K562 (cell line): Measurements from ENCODE around the gene CARMIL1. TPM values are rescaled to one million over a fixed set of nuclear protein-coding genes. Genes with fewer than 3 reads are reported as not detected.

ENCODE experiments used
- ATAC-seq: fragments of 200-7000 bp; cut with Tn5 transposase; 3 replicates; pipeline ENCODE4 v1.9.1; 2020; ENCODE audit warnings: moderate library complexity
- BruUV-seq: library from RNA; stranded (reverse); fragments of 400-500 nt; replicated peaks from 2 replicates; lab custom pipeline; 2021; lab: Mats Ljungman, UMichigan
- CTCF ChIA-PET: fragments of 300-600 bp; formaldehyde crosslinking; extraction: SDS; loops from one replicate; lab custom pipeline; 2021; ENCODE audit warnings: low intra/inter-chr PET ratio; lab: Yijun Ruan, JAX
- POLR2A ChIA-PET: fragments of 300-600, 350-650 bp; sonication (Branson Sonifier 250); formaldehyde crosslinking; extraction: SDS; loops from one replicate; lab custom pipeline; 2021; ENCODE audit warnings: antibody characterized with exemption, inconsistent platforms; lab: Yijun Ruan, JAX
- DNase-seq, 4 experiments: peaks; one replicate each; pipeline versions ENCODE4 v3.0.0 to v3.0.0-alpha.2; 2011 to 2018; ENCODE audit warnings: low spot score in 3 of 4, mixed read lengths in 3 of 4; ENCODE audit errors: extremely low read depth in 1 of 4
- FAIRE-seq: peaks from 2 replicates; lab custom pipeline; 2011; peaks lifted over from hg19 to GRCh38; lab: Jason Lieb, UNC
- H2AFZ ChIP-seq: 2 replicates; pipeline ENCODE4 v1.6.0; 2011; ENCODE audit warnings: low read depth, low read length, control low read depth, inconsistent platforms
- H3K27ac ChIP-seq: fragments of 200-600 bp; 3 replicates; pipeline ENCODE4 v1.8.0; 2011; ENCODE audit warnings: low read depth, mild to moderate bottlenecking, control low read depth, inconsistent platforms, low read length, moderate library complexity, mixed read lengths; ENCODE audit errors: extremely low read depth
- H3K27me3 ChIP-seq, 2 experiments: fragments of 300-600 bp in 1 of 2; 2 replicates in 1 of 2; 3 replicates in 1 of 2; pipeline versions ENCODE4 v1.6.0 to v1.8.0; 2011; ENCODE audit warnings: inconsistent platforms in 2 of 2, low read length in 2 of 2, mild to moderate bottlenecking in 1 of 2, mixed read lengths in 1 of 2, moderate library complexity in 1 of 2; ENCODE audit not compliant: control insufficient read depth in 2 of 2, insufficient read depth in 2 of 2
- H3K36me3 ChIP-seq: fragments of 300-600 bp; 3 replicates; pipeline ENCODE4 v1.8.0; 2011; ENCODE audit warnings: mild to moderate bottlenecking, low read length, inconsistent platforms; ENCODE audit not compliant: control insufficient read depth, insufficient read depth
- H3K4me1 ChIP-seq, 2 experiments: fragments of 200-600 bp in 1 of 2; replicated peaks in 1 of 2; 2 replicates in 1 of 2; 3 replicates in 1 of 2; pipeline versions ENCODE4 v1.5.1 to v1.8.0; 2011; ENCODE audit warnings: inconsistent platforms in 2 of 2, low read length in 2 of 2, mild to moderate bottlenecking in 1 of 2, mixed read lengths in 1 of 2, moderate library complexity in 1 of 2; ENCODE audit not compliant: control insufficient read depth in 2 of 2, insufficient read depth in 2 of 2
- H3K4me2 ChIP-seq: 2 replicates; pipeline ENCODE4 v1.6.1; 2011; ENCODE audit warnings: low read length, control low read depth, inconsistent platforms, mixed read lengths; ENCODE audit not compliant: insufficient read depth
- H3K4me3 ChIP-seq: fragments of 200-600 bp; sonication (generic), shearing (Covaris generic); 2 replicates; pipeline ENCODE4 v1.5.1; 2016; ENCODE audit warnings: control low read depth, inconsistent platforms
- H3K79me2 ChIP-seq: fragments of 200-600 bp; 3 replicates; pipeline ENCODE4 v1.8.0; 2011; ENCODE audit warnings: low read length, inconsistent platforms; ENCODE audit not compliant: control insufficient read depth, insufficient read depth
- H3K9ac ChIP-seq, 2 experiments: 2 replicates each; pipeline versions ENCODE4 v1.6.0 to v1.6.1; 2011; ENCODE audit warnings: low read depth in 2 of 2, low read length in 2 of 2, control low read depth in 1 of 2, inconsistent platforms in 1 of 2, mild to moderate bottlenecking in 1 of 2, mixed read lengths in 1 of 2; ENCODE audit not compliant: insufficient read depth in 1 of 2
- H3K9me1 ChIP-seq: one replicate; pipeline ENCODE4 v1.6.0; 2011; ENCODE audit warnings: inconsistent platforms, mild to moderate bottlenecking, low read length, moderate library complexity; ENCODE audit not compliant: control insufficient read depth, insufficient read depth
- H3K9me3 ChIP-seq: replicated peaks from 2 replicates; pipeline ENCODE4 v1.5.1; 2011; ENCODE audit warnings: low read depth, low read length, inconsistent platforms; ENCODE audit not compliant: control insufficient read depth, insufficient read depth
- H4K20me1 ChIP-seq: replicated peaks from 2 replicates; pipeline ENCODE4 v1.6.1; 2011; ENCODE audit warnings: low read length, inconsistent platforms, mixed read lengths; ENCODE audit not compliant: control insufficient read depth, insufficient read depth
- BCOR ChIP-seq: fragments of 450-650 bp; IDR thresholded peaks from 2 replicates; pipeline ENCODE4 v1.6.1; 2016
- POLR2H ChIP-seq: IDR thresholded peaks from 2 replicates; pipeline ENCODE4 v1.6.1; 2016; ENCODE audit warnings: missing genetic modification characterization, low read depth, mild to moderate bottlenecking, control low read depth, missing compliant biosample characterization, moderate library complexity
- PURB ChIP-seq: sonication (generic); formaldehyde crosslinking; IDR thresholded peaks from 2 replicates; pipeline ENCODE4 v1.9.0; 2021; ENCODE audit warnings: low read depth, mild to moderate bottlenecking, missing genetic modification reagents
- RBM25 ChIP-seq: fragments of 200-400 bp; formaldehyde crosslinking; IDR thresholded peaks from 2 replicates; pipeline ENCODE4 v1.6.1; 2018; ENCODE audit warnings: low read length, low read depth, moderate library complexity; ENCODE audit not compliant: severe bottlenecking
- ZNF699 ChIP-seq: fragments of 250-450 bp; sonication (Bioruptor Pico); IDR thresholded peaks from 2 replicates; pipeline ENCODE4 v1.8.0; 2021; ENCODE audit warnings: mild to moderate bottlenecking, moderate library complexity; ENCODE audit not compliant: insufficient replicate concordance
- WGBS: fragments of 100-300 bp; shearing (Covaris generic); methylation state at CpG from one replicate; pipeline ENCODE4 v1.1.6; 2016; ENCODE audit warnings: low coverage, mixed read lengths; ENCODE audit not compliant: insufficient coverage; ENCODE audit errors: missing lambda C conversion rate; 5-methylcytosine and 5-hydroxymethylcytosine counted together
- in situ Hi-C: fragments of 300-500 bp; cut with MboI; formaldehyde crosslinking; loops from 4 replicates; pipeline ENCODE4 v1.15.0; 2018; ENCODE audit warnings: inconsistent platforms, mixed read lengths
- intact Hi-C: fragments of 100-400 bp; cut with micrococcal nuclease; formaldehyde crosslinking; loops from 2 replicates; pipeline ENCODE4 v1.14.2; 2022
- polyA plus RNA-seq, 8 experiments: library from polyadenylated mRNA; depleted of rRNA in 4 of 8; stranded (reverse) in 5 of 8; unstranded in 3 of 8; fragments of >200 nt; fragmentation: Nextera tagmentation in 2 of 8; fragmentation: Illumina TruSeq in 1 of 8; extraction: Ambion mirVana in 2 of 8; extraction: Trizol in 1 of 8; gene quantifications; 2 replicates each; pipeline versions ENCODE4 v1.2.1 to v1.2.3, GENCODE V29; 2011 to 2014; ENCODE audit warnings: inconsistent platforms in 1 of 8, missing spikeins in 1 of 8
- total RNA-seq, 7 experiments: library from RNA; depleted of rRNA in 6 of 7; stranded (reverse); fragments of >200 nt in 6 of 7; fragmentation: Illumina TruSeq in 2 of 7; extraction: Trizol in 2 of 7; gene quantifications; 2 replicates each; pipeline versions ENCODE4 v1.2.1 to v1.2.3, GENCODE V29; 2011 to 2021; ENCODE audit warnings: low replicate concordance in 1 of 7
- TF ChIP-seq, protein P1 (sequence below), 2 experiments: fragments of 450-650 bp; IDR thresholded peaks; 2 replicates each; pipeline ENCODE4 v1.6.1; 2016

The CARMIL1 gene
- total and polyA plus RNA-seq, 9 of the 15 experiments (the other 6 are each of a cell fraction or from before 2014, with no cell fraction given) = 0.04 to 0.32 (median 0.10) TPM; not detected in 1

DNA sequence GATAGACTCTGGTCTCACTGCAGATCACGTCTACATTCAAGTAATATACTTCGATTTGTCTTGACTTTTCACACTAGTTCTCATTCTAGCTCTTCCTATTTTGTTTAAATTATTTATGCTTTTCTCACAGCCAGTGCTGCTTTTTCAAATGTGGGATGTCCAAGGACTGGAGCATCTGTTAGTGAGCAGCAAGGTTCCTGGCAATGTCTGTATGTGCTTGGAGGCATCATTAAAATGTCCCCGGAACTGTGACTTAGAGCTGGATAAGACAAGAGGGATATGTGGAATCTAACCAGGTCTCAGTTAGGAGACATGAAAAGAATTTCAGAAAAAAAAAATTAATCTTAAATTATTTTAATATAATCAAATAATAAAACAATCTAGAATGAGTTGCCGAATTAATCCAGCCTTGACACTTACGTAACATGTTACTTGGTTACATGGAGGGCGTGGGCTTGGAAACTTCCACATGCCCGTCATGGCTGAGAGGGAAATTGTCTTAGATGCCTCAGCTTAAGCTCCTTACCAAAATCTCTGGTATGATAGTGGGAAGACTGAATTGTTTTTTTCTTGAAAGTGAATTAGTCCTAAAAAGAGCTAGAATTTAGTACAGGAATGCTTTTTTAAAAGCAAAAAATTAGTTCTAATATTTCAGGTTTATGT is 21.4 kb upstream of the CARMIL1 start (continued):
- no peak for TF ChIP-seq POLR2H (tag)
- TF ChIP-seq ZNF699 (CRISPR knock-in tag) = no peak
- no peak for TF ChIP-seq PURB

DNA sequence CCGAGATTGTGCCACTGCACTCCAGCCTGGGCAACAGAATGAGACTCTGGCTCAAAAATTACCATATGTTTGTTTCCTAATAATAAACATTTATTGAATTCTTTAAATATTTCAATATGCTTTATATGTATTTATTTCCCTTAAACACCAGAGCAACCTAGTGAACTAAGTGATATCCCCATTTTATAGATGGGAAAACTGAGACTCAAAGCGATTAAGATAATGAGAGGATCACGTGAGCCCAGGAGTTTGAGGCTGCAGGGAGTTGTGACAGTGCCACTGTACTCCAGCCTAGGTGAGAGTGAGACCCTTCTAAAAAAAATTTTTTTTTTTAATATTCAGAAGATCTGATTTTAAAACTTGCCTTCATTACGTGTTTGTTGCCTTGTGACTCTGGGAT is 19.4 kb upstream of the CARMIL1 start:
- ATAC-seq = no peak
- no peaks in the 10 kb centered on the region for H3K4me1 ChIP-seq

More for the DNA sequence above, 19.4 kb upstream of the CARMIL1 start:
- Histone ChIP-seq H3K79me2 (no peaks in the 10 kb centered on the region), H3K9me3 (no peaks in the 10 kb centered on the region), H3K27me3 (no peaks in the 10 kb centered on the region), H2AFZ (no peak overlapping the region), H3K4me3 (no peak overlapping the region), H3K9me1 (no peaks in the 10 kb centered on the region)
- DNase-seq = no peak
- 0% methylated on average over 4 of the region's 4 CpGs for WGBS
- POLR2A ChIA-PET = no interaction called here
- FAIRE-seq = no peak
- intact Hi-C loops = no loop called here
- TF ChIP-seq RBM25 (peak; percentile 75), BCOR (0 out of 2 replicates have a peak, but pooled peaks have one; percentile 18)
- TF ChIP-seq, protein P1, sequence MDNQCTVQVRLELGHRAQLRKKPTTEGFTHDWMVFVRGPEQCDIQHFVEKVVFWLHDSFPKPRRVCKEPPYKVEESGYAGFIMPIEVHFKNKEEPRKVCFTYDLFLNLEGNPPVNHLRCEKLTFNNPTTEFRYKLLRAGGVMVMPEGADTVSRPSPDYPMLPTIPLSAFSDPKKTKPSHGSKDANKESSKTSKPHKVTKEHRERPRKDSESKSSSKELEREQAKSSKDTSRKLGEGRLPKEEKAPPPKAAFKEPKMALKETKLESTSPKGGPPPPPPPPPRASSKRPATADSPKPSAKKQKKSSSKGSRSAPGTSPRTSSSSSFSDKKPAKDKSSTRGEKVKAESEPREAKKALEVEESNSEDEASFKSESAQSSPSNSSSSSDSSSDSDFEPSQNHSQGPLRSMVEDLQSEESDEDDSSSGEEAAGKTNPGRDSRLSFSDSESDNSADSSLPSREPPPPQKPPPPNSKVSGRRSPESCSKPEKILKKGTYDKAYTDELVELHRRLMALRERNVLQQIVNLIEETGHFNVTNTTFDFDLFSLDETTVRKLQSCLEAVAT (IDR thresholded peaks at IDR 0.05) = no peak
- TF ChIP-seq, all 486 proteins: peak for 2
- no peak overlapping the region for H3K4me2 ChIP-seq
- no peaks in the 10 kb centered on the region for H4K20me1 ChIP-seq
- in situ Hi-C loops = no loop called here
- no TSS peak for BruUV-seq
- CTCF ChIA-PET = no interaction called here
- H3K27ac ChIP-seq = no peak overlapping the region
- H3K9ac ChIP-seq = no peak overlapping the region
- no peaks in the 10 kb centered on the region for H3K36me3 ChIP-seq
